ENCODE data around the gene FOXN4. TPM values are rescaled to one million over a fixed set of nuclear protein-coding genes. Genes with fewer than 3 reads are reported as not detected.

The FOXN4 gene
- total RNA-seq, 1 donor from 2014 or later, result 0.10 TPM

GRCh38 chr12:109309381-109310246, 530 bp upstream of the FOXN4 start:
- peak; percentile 77 for ATAC-seq
- DNase-seq (ENCODE audit: low spot score), result no peak

- ATAC-seq (peak; percentile 52), DNase-seq (ENCODE audit: low spot score) (no peak)
Observed at GRCh38 chr12:109307051-109307450, 2.0 kb downstream of the FOXN4 start.

GRCh38 chr12:109305547-109305946, 3.5 kb downstream of the FOXN4 start:
- no peak for DNase-seq (ENCODE audit: low spot score)

GRCh38 chr12:109304485-109304884, 4.6 kb downstream of the FOXN4 start:
- no peak for DNase-seq (ENCODE audit: low spot score)
- ATAC-seq, result no peak

More at GRCh38 chr12:109305547-109305946, 3.5 kb downstream of the FOXN4 start:
- ATAC-seq, result no peak

GRCh38 chr12:109302770-109303169, 6.3 kb downstream of the FOXN4 start:
- DNase-seq (ENCODE audit: low spot score) (no peak), ATAC-seq (peak; percentile 45)

GRCh38 chr12:109302358-109302757, 6.7 kb downstream of the FOXN4 start:
- DNase-seq (ENCODE audit: low spot score), result no peak
- ATAC-seq, result peak; percentile 48

GRCh38 chr12:109301643-109302168, 7.4 kb downstream of the FOXN4 start:
- ATAC-seq, result no peak
- no peak for DNase-seq (ENCODE audit: low spot score)

GRCh38 chr12:109299849-109300248, 9.2 kb downstream of the FOXN4 start:
- no peak for DNase-seq (ENCODE audit: low spot score)
- ATAC-seq, result no peak

GRCh38 chr12:109296431-109296830, 12.7 kb downstream of the FOXN4 start:
- ATAC-seq (no peak), DNase-seq (ENCODE audit: low spot score) (no peak)

GRCh38 chr12:109295764-109296425, 13.2 kb downstream of the FOXN4 start:
- ATAC-seq, result no peak
- no peak for DNase-seq (ENCODE audit: low spot score)

GRCh38 chr12:109294286-109294796, 14.7 kb downstream of the FOXN4 start:
- ATAC-seq (no peak), DNase-seq (ENCODE audit: low spot score) (no peak)

- DNase-seq (ENCODE audit: low spot score) (no peak), ATAC-seq (no peak)
Observed at GRCh38 chr12:109293106-109293505, 16.0 kb downstream of the FOXN4 start.

GRCh38 chr12:109292342-109292711, 16.8 kb downstream of the FOXN4 start:
- ATAC-seq, result no peak
- no peak for DNase-seq (ENCODE audit: low spot score)

- ATAC-seq (no peak), DNase-seq (ENCODE audit: low spot score) (no peak)
Observed at GRCh38 chr12:109291521-109292341, 17.4 kb downstream of the FOXN4 start.

- DNase-seq (ENCODE audit: low spot score) (no peak), ATAC-seq (no peak)
Observed at GRCh38 chr12:109291117-109291516, 18.0 kb downstream of the FOXN4 start.

GRCh38 chr12:109290061-109290460, 19.0 kb downstream of the FOXN4 start:
- DNase-seq (ENCODE audit: low spot score) (no peak), ATAC-seq (no peak)

GRCh38 chr12:109289551-109289950, 19.5 kb downstream of the FOXN4 start:
- DNase-seq (ENCODE audit: low spot score), result no peak
- ATAC-seq, result no peak

GRCh38 chr12:109289004-109289403, 20.1 kb downstream of the FOXN4 start:
- DNase-seq (ENCODE audit: low spot score), result no peak
- peak; percentile 62 for ATAC-seq

- DNase-seq (ENCODE audit: low spot score) (no peak), ATAC-seq (peak; percentile 18)
Observed at GRCh38 chr12:109288571-109288970, 20.5 kb downstream of the FOXN4 start.

- ATAC-seq (no peak), DNase-seq (ENCODE audit: low spot score) (no peak)
Observed at GRCh38 chr12:109287811-109288469, 21.1 kb downstream of the FOXN4 start.

All from left lobe of liver (tissue), 2 donors.